RCC 7860 (cell line): Measurements from ENCODE around the gene TMEM63A.

Experiments
- DNase-seq: peaks from one replicate; pipeline ENCODE4 v3.0.0-alpha.2; 2015; ENCODE audit warnings: low spot score
- FAIRE-seq: peaks from 2 replicates; lab custom pipeline; 2012; peaks lifted over from hg19 to GRCh38; lab: Jason Lieb, UNC

Gene TMEM63A

GRCh38 chr1:225868631-225869330, 13.4 kb downstream of the TMEM63A start:
- DNase-seq: no peak
- no peak for FAIRE-seq

DNA sequence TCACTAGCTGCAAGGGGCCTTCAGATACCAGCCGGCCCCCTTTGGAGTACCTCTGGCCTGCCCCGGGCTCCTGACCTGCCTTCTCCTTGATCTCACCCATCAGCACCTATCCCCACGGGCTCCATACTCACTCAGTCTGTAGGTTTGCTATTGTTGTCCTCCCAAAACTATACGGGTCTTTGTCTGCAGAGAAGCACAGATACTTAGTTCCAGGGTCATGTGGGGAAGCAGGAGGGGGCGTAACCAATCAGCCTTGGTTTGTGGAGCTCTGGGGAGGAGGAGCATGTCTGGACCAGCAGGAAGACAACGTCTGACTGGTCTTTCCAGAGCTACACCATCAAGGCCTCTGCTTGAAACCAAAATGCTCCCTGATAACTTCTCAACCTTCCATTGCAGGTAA, 15.2 kb downstream of the TMEM63A start:
- FAIRE-seq (no peak), DNase-seq (no peak)

GRCh38 chr1:225866061-225866837, 15.9 kb downstream of the TMEM63A start:
- DNase-seq: peak; percentile 44
- FAIRE-seq: peak; percentile 12

- DNase-seq (no peak), FAIRE-seq (no peak)
Measured at GRCh38 chr1:225865514-225865913, 16.7 kb downstream of the TMEM63A start.

- FAIRE-seq (no peak), DNase-seq (no peak)
Measured at GRCh38 chr1:225863167-225863566, 19.0 kb downstream of the TMEM63A start.

DNA sequence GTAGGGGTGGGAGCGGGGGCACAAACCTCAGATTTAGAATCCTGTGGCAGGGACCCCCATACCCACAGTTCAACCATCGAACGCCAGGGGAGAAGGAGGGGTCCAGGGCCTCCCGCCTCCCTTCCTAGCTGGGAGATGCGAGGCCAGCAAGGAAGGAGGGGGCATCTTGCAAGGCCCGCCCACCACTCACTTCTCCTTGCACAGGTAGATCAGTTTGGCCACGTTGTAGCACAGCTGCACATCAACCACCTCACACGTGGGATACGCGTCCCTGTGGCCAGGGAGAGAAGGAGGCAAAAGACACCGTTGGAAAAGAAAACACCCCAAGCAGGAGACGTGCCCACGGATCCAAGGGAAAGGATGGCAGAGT, 19.6 kb downstream of the TMEM63A start:
- FAIRE-seq: no peak
- DNase-seq: no peak

DNA sequence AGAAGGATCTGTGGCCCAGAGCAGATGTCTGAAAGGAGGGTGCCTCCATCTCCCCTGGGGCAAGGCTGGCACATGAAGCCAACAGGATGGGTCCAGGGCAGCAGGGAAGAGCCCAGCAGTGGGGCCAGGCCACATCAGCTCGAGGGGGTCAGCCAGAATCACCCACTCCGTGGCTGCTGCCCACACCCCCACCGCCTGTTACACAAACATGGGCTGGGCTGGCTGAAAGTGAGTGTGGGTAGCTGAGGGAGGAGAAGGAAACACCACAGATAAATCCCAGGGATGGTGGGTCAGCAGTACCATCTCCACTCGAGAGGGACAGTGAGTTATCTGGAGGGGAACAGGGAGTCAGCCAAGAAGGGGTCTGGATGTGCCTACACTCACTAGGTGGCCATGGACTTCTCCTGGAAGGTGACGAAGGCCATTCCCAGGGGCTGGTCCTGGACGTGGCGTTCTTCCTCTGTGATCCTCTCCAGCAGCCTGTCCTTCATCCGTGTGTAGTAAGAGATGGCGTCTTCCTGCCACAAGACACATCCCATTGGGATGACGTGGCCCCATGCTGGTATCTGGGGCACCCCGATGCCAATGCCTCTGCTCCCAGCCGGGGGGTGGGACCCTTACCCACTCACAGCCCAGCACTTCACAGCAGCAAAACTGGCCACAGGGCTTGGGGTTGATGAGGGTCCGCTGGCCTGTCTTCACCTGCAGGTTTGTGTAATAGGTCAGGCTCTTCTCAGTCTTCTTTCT, 20.2 kb downstream of the TMEM63A start:
- FAIRE-seq: no peak

DNA sequence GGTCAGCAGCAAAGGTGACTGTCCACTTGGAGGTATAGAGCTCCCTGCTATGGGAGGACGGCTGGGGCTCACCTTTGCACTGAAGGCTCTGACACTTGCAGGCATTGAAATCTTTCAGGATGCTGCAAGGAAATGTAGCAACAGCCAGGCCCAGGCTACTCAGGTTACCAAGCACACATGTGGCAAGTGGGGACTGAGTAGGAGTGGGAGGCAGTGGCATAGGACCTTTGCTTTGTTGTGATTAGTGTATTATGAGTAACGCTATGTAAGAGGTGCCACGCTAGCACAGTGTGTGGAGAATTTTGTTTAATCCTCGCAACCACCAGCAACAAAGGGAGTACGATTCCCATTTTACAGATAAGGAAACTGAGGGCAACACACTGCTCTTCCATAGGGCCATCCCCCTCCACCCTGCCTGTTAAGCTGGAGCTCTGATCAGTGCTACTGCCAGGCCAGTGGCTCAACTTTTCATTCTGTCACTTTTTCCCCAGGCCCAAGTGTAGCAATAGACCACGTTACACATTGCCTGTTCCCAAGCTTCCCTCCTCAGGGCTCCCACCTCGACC, 21.2 kb downstream of the TMEM63A start:
- FAIRE-seq: no peak
- no peak for DNase-seq

More for the DNA sequence above, 20.2 kb downstream of the TMEM63A start:
- no peak for DNase-seq

DNA sequence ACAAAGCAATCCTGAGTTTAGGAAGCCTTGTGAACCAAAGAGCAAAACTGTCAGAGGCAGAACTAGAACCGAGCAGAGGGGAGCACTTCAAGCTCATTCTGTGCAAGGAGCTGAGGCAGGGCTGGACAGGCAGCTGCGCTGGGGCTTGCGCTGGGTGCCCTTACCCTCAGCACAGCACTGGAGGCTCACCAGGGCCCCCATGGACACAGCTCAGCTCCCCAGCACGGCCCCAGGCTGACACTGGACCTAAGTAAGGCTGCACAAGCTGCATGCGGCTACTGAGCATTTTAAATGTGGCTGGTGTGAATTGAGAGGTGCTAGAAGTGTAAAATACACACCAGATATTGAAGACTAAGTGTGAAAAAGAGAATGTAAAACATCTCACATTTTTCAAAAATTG, 22.1 kb downstream of the TMEM63A start:
- FAIRE-seq (no peak), DNase-seq (no peak)

DNA sequence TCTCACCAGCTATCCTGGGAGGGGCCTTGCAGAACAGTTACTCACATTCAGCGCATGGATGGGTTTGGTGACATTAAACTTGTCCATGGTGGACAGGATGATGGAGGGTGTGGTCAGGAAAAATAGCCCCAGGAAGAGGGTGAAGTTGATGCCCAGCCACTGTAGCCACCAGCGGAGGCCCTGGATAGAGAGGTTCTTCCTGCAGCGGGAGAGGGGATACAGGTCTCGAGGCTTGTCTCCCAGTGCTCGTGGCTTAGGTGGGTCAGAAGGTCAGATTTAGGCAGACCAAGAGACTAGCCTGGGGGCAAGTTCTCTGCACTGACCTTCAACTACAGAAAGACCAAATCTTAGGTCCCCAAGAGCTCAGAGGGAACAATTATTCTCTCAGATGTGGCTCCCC, 23.0 kb downstream of the TMEM63A start:
- no peak for FAIRE-seq
- no peak for DNase-seq

DNA sequence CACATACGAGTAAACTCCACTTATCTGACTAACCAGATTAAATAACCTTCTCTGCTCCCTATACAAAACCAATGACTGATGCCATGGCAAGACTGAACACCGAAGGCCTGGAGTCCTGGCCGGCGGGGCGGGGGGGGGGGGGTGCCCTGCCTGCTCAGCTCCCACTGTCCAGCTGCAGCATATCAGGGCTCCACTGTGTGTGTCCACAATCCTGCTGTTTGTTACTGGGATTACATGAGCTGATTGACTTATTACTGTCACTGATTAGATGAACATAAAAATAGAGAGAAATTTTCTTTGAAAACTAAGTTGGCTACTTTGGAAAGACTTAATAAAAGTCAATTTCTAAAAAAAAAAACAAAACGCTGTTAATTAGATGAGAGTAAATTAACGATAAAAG, 24.9 kb downstream of the TMEM63A start:
- no peak for FAIRE-seq
- no peak for DNase-seq

- no peak for FAIRE-seq
- DNase-seq: no peak
Measured at GRCh38 chr1:225855503-225856300, 26.5 kb downstream of the TMEM63A start.

DNA sequence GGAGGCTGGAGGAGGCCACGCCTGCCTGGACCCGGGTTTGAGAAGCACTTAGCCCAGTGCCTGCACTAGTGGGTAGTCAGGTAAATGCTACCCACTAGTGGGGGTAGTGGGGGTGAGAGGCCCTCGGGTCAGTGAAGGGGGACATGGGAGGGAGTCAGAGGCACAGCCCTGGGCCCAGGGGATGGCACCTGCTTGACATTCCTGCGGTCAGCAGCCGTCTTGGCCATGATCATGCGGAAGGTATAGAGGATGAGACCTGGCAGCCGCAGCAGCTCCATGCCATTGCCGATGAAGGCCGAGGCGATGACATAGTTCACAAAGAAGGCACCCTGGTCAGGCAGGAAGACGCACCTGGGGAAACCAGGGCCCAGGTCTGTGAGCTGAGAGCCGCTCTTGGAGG, 28.7 kb downstream of the TMEM63A start:
- FAIRE-seq (no peak), DNase-seq (no peak)

DNA sequence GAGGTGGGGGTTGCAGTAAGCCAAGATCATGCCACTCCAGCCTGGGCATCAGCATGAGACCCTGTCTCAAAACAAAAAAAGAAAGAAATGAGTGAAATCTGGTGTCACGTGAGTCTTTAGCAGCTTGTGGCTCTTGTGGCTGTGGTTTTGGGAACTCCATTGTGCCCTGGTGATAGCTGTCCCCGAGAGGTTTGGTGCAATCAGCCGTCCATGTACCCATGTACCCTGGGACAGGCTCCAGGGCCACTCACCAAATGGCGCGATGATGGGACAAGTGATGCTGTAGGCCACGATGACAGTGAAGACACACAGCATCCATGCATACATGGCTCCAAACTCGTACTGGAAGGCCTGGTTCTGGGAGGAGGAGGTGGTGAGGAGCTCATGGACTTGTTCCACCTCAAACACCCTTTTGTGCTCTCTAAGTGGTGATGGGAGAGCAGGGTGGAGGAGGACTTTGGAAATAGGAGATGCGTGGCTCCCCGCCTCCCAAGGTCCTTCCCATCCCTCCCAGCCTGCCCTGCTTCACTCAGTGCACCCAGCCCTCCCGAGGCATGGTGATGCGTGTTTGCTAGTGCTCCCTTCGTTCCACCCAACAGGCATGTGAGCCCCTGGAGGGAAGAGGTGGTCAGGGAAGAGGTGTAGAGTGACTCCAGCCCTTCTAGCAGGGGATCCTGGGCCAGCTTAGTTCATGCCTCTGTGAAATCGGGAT, 29.6 kb downstream of the TMEM63A start:
- no peak for FAIRE-seq
- no peak for DNase-seq

GRCh38 chr1:225851805-225852204, 30.4 kb downstream of the TMEM63A start:
- DNase-seq: no peak
- no peak for FAIRE-seq

DNA sequence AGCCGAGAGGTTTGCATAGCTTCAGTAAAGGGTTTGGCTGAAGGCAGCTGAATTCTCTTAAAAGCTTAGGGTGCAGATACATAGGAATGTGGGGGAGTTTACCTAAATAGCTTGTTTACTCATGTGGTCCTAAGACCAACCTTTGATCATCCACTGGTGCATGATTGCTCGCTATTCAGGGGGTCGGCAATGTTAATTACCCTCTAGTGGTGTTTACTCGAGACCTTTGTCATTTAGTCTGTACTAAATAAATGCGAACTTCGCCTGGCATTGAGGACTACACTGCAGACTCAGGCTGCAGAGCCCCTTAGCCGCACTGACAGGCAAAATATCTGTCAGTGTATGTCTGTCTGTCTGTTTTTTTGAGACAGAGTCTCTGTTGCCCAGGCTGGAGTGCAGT, 31.8 kb downstream of the TMEM63A start:
- DNase-seq: no peak
- FAIRE-seq: no peak

DNA sequence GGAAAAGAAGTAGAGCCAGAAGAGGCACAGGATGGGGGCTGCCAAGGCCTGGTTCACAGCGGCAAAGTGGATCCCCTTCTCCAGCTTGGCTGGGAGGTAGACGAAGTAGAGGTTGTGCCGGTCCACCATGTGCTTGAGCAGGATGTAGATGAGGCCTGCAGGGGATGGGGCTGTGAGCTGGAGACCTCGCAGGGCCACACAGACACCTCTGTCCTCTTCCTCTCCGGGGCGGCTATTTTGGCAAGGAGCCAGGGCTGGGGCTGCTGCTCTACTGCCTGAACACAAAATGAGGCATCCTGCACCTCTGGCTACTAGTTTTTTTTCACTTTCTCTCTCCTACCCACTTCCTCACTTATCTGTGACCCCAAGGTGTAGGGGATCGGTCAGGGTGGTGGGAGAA, 32.3 kb downstream of the TMEM63A start:
- DNase-seq (no peak), FAIRE-seq (no peak)

DNA sequence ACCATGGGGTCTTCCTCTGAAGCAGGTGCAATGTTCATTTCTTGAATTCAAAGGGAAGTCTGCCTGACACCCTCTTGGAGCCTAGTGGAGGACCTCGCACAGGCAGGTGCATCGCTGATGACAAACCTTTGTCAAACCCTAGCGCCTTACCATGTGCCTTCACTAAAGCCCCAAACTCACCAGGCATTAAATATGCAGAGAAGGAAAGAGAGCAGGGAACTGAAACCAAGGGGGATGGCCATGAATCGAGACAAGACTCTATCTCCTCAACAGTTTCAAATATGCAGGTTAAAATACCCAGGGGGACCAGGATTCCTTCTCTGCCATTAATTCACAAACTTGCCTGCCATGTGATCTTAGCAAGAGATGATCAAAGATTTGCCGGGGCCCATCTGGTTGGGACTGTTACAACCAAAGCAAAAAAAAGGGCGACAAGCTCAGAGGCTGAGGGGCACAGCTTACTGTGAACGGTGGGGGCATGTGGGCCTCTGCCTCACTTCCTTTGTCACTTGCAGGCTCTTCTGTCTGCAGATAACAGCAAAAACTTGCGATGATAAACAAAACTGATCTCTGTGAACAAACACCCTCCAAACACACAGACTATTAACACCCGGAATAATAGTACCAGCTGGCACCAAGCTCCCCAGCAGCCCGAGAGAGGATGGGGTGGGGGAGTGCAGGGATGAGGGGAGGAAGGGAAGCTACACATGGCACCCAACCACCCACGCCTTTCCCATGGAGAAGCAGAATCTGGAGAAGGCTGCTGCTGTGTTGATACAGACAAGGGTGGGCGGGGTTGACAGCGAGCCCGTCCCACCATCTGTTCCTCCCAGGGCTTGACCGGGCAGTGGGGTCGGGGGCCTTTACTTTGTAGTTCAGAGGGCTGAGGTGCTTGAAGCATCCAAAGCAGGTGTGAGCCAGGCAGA, 33.9 kb downstream of the TMEM63A start:
- DNase-seq (no peak), FAIRE-seq (no peak)

DNA sequence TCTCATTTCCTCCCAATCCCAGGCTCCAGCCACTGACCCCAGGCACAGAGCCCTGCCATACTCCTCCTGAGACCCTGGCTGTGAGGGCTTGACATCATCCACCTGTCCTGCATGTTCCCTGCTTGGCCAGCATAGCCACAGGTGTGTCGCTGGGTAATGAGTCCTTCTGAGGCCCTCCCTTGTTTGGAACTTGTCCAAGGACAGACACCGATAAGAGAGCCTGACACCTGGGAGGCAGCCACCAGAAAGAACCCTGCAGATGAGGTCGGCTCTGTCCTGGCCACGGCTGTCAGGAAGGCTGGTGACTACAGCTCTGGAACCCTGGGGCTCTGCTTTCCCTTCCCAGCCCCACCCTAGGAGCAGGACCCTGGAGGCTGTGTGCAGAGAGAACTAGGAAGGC, 34.6 kb downstream of the TMEM63A start:
- FAIRE-seq (no peak), DNase-seq (no peak)
